Ishikawa (cell line): ENCODE data around the gene COL20A1.

ENCODE experiments used
- CEBPB ChIP-seq: IDR thresholded peaks from 2 replicates; pipeline ENCODE4 v1.6.1; 2012
- CREB1 ChIP-seq: IDR thresholded peaks from 2 replicates; pipeline ENCODE4 v1.6.1; 2012; ENCODE audit warnings: low read depth
- EGR1 ChIP-seq: IDR thresholded peaks from 2 replicates; pipeline ENCODE4 v1.6.1; 2012
- EP300 ChIP-seq: IDR thresholded peaks from 2 replicates; pipeline ENCODE4 v1.6.1; 2012; ENCODE audit warnings: borderline replicate concordance
- FOXM1 ChIP-seq: IDR thresholded peaks from 2 replicates; pipeline ENCODE4 v1.6.1; 2012; ENCODE audit warnings: low read depth, borderline replicate concordance
- MAX ChIP-seq: IDR thresholded peaks from 2 replicates; pipeline ENCODE4 v1.6.1; 2012
- NFIC ChIP-seq: IDR thresholded peaks from 2 replicates; pipeline ENCODE4 v1.6.1; 2012
- RAD21 ChIP-seq: IDR thresholded peaks from 2 replicates; pipeline ENCODE4 v1.6.1; 2012; ENCODE audit warnings: low read depth
- REST ChIP-seq: IDR thresholded peaks from 2 replicates; pipeline ENCODE4 v1.6.1; 2012; ENCODE audit warnings: low read depth, mild to moderate bottlenecking
- TAF1 ChIP-seq: IDR thresholded peaks from 2 replicates; pipeline ENCODE4 v1.6.1; 2012; ENCODE audit warnings: low read depth, mild to moderate bottlenecking
- TCF12 ChIP-seq: IDR thresholded peaks from 2 replicates; pipeline ENCODE4 v1.6.1; 2012; ENCODE audit warnings: low read depth
- TEAD4 ChIP-seq: IDR thresholded peaks from 2 replicates; pipeline ENCODE4 v1.6.1; 2012
- YY1 ChIP-seq: IDR thresholded peaks from 2 replicates; pipeline ENCODE4 v1.6.1; 2012; ENCODE audit warnings: low read depth
- ZBTB7A ChIP-seq: IDR thresholded peaks from 2 replicates; pipeline ENCODE4 v1.6.1; 2012; ENCODE audit warnings: low read depth
- TF ChIP-seq, protein P1 (sequence below): IDR thresholded peaks from 2 replicates; pipeline ENCODE4 v1.6.1; 2012

Gene COL20A1

GRCh38 chr20:63298731-63299312, 5.8 kb downstream of the COL20A1 start:
- TF ChIP-seq, protein P1, sequence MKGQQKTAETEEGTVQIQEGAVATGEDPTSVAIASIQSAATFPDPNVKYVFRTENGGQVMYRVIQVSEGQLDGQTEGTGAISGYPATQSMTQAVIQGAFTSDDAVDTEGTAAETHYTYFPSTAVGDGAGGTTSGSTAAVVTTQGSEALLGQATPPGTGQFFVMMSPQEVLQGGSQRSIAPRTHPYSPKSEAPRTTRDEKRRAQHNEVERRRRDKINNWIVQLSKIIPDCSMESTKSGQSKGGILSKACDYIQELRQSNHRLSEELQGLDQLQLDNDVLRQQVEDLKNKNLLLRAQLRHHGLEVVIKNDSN = no peak
- no peak for TF ChIP-seq YY1
- TF ChIP-seq TAF1 = no peak
- TF ChIP-seq EP300 = no peak
- no peak for TF ChIP-seq FOXM1
- no peak for TF ChIP-seq REST

GRCh38 chr20:63301671-63302070, 8.7 kb downstream of the COL20A1 start:
- TF ChIP-seq FOXM1 = no peak
- TF ChIP-seq EP300 = no peak
- TF ChIP-seq EGR1 = no peak
- no peak for TF ChIP-seq CEBPB
- TF ChIP-seq, protein P1 = no peak
- no peak for TF ChIP-seq CREB1
- TF ChIP-seq REST = no peak

GRCh38 chr20:63303095-63303666, 10.2 kb downstream of the COL20A1 start:
- TF ChIP-seq, protein P1 = no peak

GRCh38 chr20:63305393-63305792, 12.4 kb downstream of the COL20A1 start:
- no peak for TF ChIP-seq ZBTB7A
- TF ChIP-seq, protein P1 = no peak
- no peak for TF ChIP-seq YY1
- no peak for TF ChIP-seq RAD21
- no peak for TF ChIP-seq NFIC
- no peak for TF ChIP-seq TAF1
- TF ChIP-seq TEAD4 = no peak
- no peak for TF ChIP-seq REST
- no peak for TF ChIP-seq TCF12
- no peak for TF ChIP-seq EGR1
- no peak for TF ChIP-seq EP300
- TF ChIP-seq CEBPB = no peak
- no peak for TF ChIP-seq MAX
- TF ChIP-seq CREB1 = no peak
- no peak for TF ChIP-seq FOXM1
